HG03565 (cell line): ENCODE results near the gene TXNDC15.
A peak's percentile ranks its signal among the peaks of the same experiment; 100 is the strongest.
"Not testable (repeated sequence)": the region's sequence is repeated elsewhere in the genome, so short reads cannot be mapped to it uniquely, and the experiment has no call there.

Experiments
- ATAC-seq: cut with Tn5 transposase; IDR thresholded peaks from one replicate; pipeline ENCODE4 v1.9.1; 2021; ENCODE audit warnings: mild to moderate bottlenecking, moderate library complexity; ENCODE audit not compliant: unreplicated experiment

TXNDC15 gene

GRCh38 chr5:134873987-134874830 lies at the start of gene TXNDC15:
TSS of gene TXNDC15 (plus strand) at chr5:134874371. CDS start at chr5:134874428, 57 bp downstream.
- peak; percentile 77 for ATAC-seq

- ATAC-seq, result no peak
Measured at GRCh38 chr5:134824681-134825080, 49.5 kb upstream of the TXNDC15 start.

- no peak for ATAC-seq
Measured at GRCh38 chr5:134825212-134825611, 49.0 kb upstream of the TXNDC15 start.

- no peak for ATAC-seq
Measured at GRCh38 chr5:134833340-134834032, 40.7 kb upstream of the TXNDC15 start.

- ATAC-seq, result no peak
Measured at GRCh38 chr5:134835623-134836022, 38.5 kb upstream of the TXNDC15 start.

- ATAC-seq, result no peak
Measured at GRCh38 chr5:134837530-134838181, 36.5 kb upstream of the TXNDC15 start.

- not testable (repeated sequence) for ATAC-seq
Measured at GRCh38 chr5:134838361-134838760, 35.8 kb upstream of the TXNDC15 start.

- no peak for ATAC-seq
Measured at GRCh38 chr5:134840811-134841210, 33.4 kb upstream of the TXNDC15 start.

- no peak for ATAC-seq
Measured at GRCh38 chr5:134844252-134844651, 29.9 kb upstream of the TXNDC15 start.

GRCh38 chr5:134845335-134845851 lies 28.8 kb upstream of the TXNDC15 start:
- ATAC-seq, result no peak

GRCh38 chr5:134845852-134846640 lies 28.1 kb upstream of the TXNDC15 start, which contains the start of gene C5orf24:
TSS of gene C5orf24 (plus strand) at chr5:134845968. CDS start at chr5:134854901, 8,933 bp downstream.
- peak; percentile 96 for ATAC-seq

GRCh38 chr5:134846641-134846960 lies 27.6 kb upstream of the TXNDC15 start:
- ATAC-seq, result no peak

GRCh38 chr5:134849434-134849933 lies 24.7 kb upstream of the TXNDC15 start:
- not testable (repeated sequence) for ATAC-seq

GRCh38 chr5:134851307-134851923 lies 22.8 kb upstream of the TXNDC15 start:
- ATAC-seq, result no peak

GRCh38 chr5:134856465-134856864 lies 17.7 kb upstream of the TXNDC15 start:
- ATAC-seq, result not testable (repeated sequence)

GRCh38 chr5:134857401-134857800 lies 16.8 kb upstream of the TXNDC15 start:
- ATAC-seq, result no peak

- ATAC-seq, result no peak
Measured at GRCh38 chr5:134864707-134865106, 9.5 kb upstream of the TXNDC15 start.

GRCh38 chr5:134873494-134873893 lies 677 bp upstream of the TXNDC15 start:
- no peak for ATAC-seq

- ATAC-seq, result peak; percentile 7
Measured at GRCh38 chr5:134874831-134875655, 872 bp downstream of the TXNDC15 start.
